OCI-M1 (cell line): Measurements from ENCODE around the gene PIEZO2.
"Not testable (repeated sequence)": the region's sequence is repeated elsewhere in the genome, so short reads cannot be mapped to it uniquely, and the experiment has no call there.

ENCODE experiments used
- DNase-seq: peaks from one replicate; lab custom pipeline; 2025; lab: John Stamatoyannopoulos, UW

PIEZO2 gene

GRCh38 chr18:10681581-10682367 lies 467.6 kb downstream of the PIEZO2 start:
- DNase-seq = no peak

- DNase-seq = no peak
Measured at GRCh38 chr18:10680271-10680596, 469.1 kb downstream of the PIEZO2 start.

- no peak for DNase-seq
Measured at GRCh38 chr18:10679557-10680270, 469.7 kb downstream of the PIEZO2 start.

GRCh38 chr18:10671441-10671840 lies 477.9 kb downstream of the PIEZO2 start:
- no peak for DNase-seq

GRCh38 chr18:10670856-10671255 lies 478.5 kb downstream of the PIEZO2 start:
- DNase-seq = no peak

GRCh38 chr18:10669441-10670100 lies 479.8 kb downstream of the PIEZO2 start:
- no peak for DNase-seq

- DNase-seq = no peak
Measured at GRCh38 chr18:10663750-10664149, 485.6 kb downstream of the PIEZO2 start.

GRCh38 chr18:10661317-10661716 lies 488.1 kb downstream of the PIEZO2 start:
- no peak for DNase-seq

GRCh38 chr18:10660179-10660884 lies 489.0 kb downstream of the PIEZO2 start:
- DNase-seq = no peak

- DNase-seq = no peak
Measured at GRCh38 chr18:10659594-10659993, 489.8 kb downstream of the PIEZO2 start.

- DNase-seq = no peak
Measured at GRCh38 chr18:10659000-10659399, 490.4 kb downstream of the PIEZO2 start.

GRCh38 chr18:10644003-10644402 lies 505.4 kb downstream of the PIEZO2 start:
- not testable (repeated sequence) for DNase-seq

GRCh38 chr18:10642915-10643524 lies 506.3 kb downstream of the PIEZO2 start:
- not testable (repeated sequence) for DNase-seq

- DNase-seq = not testable (repeated sequence)
Measured at GRCh38 chr18:10638539-10638885, 510.9 kb downstream of the PIEZO2 start.

GRCh38 chr18:10637858-10638538 lies 511.4 kb downstream of the PIEZO2 start:
- not testable (repeated sequence) for DNase-seq

GRCh38 chr18:10629076-10629475 lies 520.3 kb downstream of the PIEZO2 start:
- DNase-seq = peak; percentile 83

- DNase-seq = peak; percentile 24
Measured at GRCh38 chr18:10626606-10627213, 522.7 kb downstream of the PIEZO2 start.

- not testable (repeated sequence) for DNase-seq
Measured at GRCh38 chr18:10623606-10624005, 525.8 kb downstream of the PIEZO2 start.

GRCh38 chr18:10622982-10623381 lies 526.4 kb downstream of the PIEZO2 start:
- DNase-seq = peak; percentile 5

GRCh38 chr18:10620670-10621329 lies 528.6 kb downstream of the PIEZO2 start:
- peak; percentile 11 for DNase-seq
